AG04450 (cell line): Measurements from ENCODE around the gene MRM2. TPM values are rescaled to one million over a fixed set of nuclear protein-coding genes. Genes with fewer than 3 reads are reported as not detected.

ENCODE experiments used
- CTCF ChIA-PET: fragments of 300-600, 350-600 bp; formaldehyde crosslinking; extraction: SDS; loops from one replicate; lab custom pipeline; 2022; ENCODE audit warnings: antibody characterized with exemption, inconsistent platforms; lab: Charles Lee
- POLR2A ChIA-PET: fragments of 350-600 bp; formaldehyde crosslinking; extraction: SDS; loops from one replicate; lab custom pipeline; 2021; ENCODE audit warnings: antibody characterized with exemption, inconsistent platforms; lab: Yijun Ruan, JAX
- DNase-seq: peaks from one replicate; pipeline ENCODE4 v3.0.0-alpha.2; 2011; ENCODE audit warnings: low read depth, low spot score
- H3K27ac ChIP-seq: one replicate; pipeline ENCODE4 v1.5.1; 2012; ENCODE audit warnings: low read depth, low read length, control low read depth
- H3K27me3 ChIP-seq: one replicate; pipeline ENCODE4 v1.6.0; 2012; ENCODE audit warnings: low read length; ENCODE audit not compliant: control insufficient read depth, insufficient read depth
- H3K4me3 ChIP-seq: 2 replicates; pipeline ENCODE4 v1.5.1; 2011; ENCODE audit warnings: mild to moderate bottlenecking, low read depth, low read length, control low read depth
- H3K9me3 ChIP-seq: 2 replicates; pipeline ENCODE4 v1.5.1; 2012; ENCODE audit warnings: low read length; ENCODE audit not compliant: control insufficient read depth, insufficient read depth
- polyA plus RNA-seq: library from polyadenylated mRNA; depleted of rRNA; stranded (reverse); fragments of >200 nt; gene quantifications from 2 replicates; pipeline ENCODE4 v1.2.3, GENCODE V29; 2011
- TF ChIP-seq, protein P1 (sequence below): IDR thresholded peaks from 2 replicates; pipeline ENCODE4 v1.5.1; 2011; ENCODE audit warnings: low read depth, low read length, control low read depth, inconsistent platforms

MRM2 gene
- polyA plus RNA-seq, 1 experiment, result 18.4 TPM

DNA sequence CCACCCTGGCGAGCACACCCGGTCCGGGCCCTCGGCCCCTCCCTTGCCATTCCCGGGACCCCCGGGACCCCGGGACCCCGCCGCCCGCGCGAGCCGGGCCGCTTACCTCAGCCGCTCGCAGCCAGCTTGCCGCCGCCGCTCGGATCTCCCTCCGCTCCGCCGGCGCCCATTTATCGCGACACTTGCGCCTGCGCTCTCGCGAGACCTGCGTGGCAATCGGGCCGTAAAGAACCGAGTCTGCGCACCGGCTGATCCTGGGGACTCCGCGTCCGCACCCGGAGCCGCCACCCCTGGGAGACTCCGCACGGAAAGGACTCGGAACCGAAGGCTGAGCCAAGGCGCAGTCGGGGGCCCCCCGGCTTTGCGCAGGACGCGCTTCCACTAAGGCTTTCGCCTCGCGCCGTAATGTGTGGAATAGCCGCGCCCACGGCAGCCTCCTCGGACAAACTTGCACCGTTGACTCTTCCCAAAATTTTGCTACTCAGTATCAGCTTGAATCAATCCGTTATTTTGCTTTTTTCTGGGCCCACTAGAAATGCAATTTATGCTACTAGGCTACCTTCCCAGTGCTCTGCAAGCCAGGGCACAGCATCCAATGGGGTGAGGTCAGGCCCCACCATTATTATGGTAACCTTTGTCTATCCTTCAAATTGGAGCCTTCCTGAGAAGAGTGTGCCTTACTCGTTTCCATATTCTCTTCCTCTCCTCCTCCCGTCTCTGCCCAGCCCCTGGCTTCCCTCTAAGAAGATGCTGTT lies 9.1 kb downstream of the MRM2 start, which contains the start of gene MAD1L1:
TSS of gene MAD1L1 (minus strand) at position 180 of the 755 bp plus-strand sequence. CDS start 2,812 bp downstream, outside the sequence.
- TF ChIP-seq, protein P1, sequence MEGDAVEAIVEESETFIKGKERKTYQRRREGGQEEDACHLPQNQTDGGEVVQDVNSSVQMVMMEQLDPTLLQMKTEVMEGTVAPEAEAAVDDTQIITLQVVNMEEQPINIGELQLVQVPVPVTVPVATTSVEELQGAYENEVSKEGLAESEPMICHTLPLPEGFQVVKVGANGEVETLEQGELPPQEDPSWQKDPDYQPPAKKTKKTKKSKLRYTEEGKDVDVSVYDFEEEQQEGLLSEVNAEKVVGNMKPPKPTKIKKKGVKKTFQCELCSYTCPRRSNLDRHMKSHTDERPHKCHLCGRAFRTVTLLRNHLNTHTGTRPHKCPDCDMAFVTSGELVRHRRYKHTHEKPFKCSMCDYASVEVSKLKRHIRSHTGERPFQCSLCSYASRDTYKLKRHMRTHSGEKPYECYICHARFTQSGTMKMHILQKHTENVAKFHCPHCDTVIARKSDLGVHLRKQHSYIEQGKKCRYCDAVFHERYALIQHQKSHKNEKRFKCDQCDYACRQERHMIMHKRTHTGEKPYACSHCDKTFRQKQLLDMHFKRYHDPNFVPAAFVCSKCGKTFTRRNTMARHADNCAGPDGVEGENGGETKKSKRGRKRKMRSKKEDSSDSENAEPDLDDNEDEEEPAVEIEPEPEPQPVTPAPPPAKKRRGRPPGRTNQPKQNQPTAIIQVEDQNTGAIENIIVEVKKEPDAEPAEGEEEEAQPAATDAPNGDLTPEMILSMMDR, result no peak
- Histone ChIP-seq H3K27ac (peak within 1 kb of the TSS; percentile 39), H3K4me3 (peak within 1 kb of the TSS; percentile 77), H3K27me3 (no peaks in the 10 kb centered on the region), H3K9me3 (no peaks in the 10 kb centered on the region)
- ChIA-PET POLR2A (interaction anchor here (2.0 kb wide), 1 partner anchor 8 kb away, joined by 5 read pairs; the partner anchor contains the start of genes MRM2 and NUDT1), CTCF (interaction anchor here (2.3 kb wide), 1 partner anchor 115 kb away, joined by 10 read pairs; no protein-coding TSS in a partner anchor)
- DNase-seq, result peak; percentile 78

DNA sequence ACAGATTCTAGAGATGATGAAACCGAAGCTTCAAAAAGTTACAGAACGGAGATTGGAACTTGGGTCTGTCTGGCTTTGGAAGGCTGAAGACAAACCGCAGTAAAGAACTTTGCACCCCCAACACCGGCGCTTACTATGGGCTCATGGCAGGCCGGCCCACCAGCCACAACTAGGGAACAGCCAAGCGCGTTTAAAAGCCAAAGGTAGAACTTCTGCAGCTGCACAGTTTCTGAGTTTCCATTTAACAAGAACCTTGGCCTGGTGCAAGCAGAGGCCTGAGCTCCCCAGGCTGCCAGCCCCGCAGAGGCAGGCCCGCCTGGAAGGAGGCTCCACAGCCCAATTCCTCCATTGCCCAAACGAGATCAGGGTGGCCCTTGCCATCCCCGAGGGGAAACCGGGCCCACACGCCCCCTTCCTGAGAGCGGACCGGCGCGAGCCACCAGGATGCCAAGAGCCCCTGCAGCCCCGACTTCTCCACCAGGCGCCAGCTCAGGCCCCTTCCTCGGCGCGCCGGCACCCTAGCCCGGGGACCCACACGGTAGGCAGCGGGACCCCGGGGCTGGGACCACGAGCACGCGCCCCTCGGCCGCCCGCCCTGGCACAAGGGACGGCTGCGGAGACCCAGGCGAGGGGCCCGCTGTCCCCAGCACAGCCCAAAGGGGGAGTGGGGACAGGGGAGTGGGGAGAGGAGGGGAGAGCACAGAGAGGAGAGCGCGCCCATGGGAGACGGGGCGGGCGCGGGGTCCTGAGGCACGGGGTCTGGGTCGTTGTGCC lies 9.8 kb downstream of the MRM2 start:
- no peak for DNase-seq
- TF ChIP-seq, protein P1, result no peak
- POLR2A ChIA-PET, result interaction anchor here (0.6 to 2.0 kb wide), 3 partner anchors 9 to 74 kb away, joined by 3 to 5 read pairs (median 3); partner anchors contain the start of genes MRM2 and NUDT1

DNA sequence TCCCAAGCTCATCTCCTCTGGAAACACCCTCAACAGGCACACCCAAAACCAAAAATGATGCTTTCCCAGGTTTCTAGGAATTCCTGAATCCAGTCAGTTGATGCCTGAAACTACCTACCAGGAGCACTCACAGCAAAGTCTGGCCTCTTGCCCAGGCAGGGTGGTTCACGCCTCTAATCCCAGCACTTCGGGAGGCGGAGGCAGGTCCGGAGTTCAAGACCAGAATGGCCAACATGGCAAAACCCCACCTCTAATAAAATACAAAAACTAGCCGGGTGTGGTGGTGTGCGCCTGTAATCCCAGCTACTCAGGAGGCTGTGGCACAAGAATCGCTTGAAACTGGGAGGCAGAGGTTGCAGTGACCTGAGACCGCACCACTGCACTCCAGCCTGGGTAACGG lies 11.1 kb downstream of the MRM2 start:
- Histone ChIP-seq H3K27ac (no peak overlapping the region), H3K27me3 (no peaks in the 10 kb centered on the region), H3K9me3 (no peaks in the 10 kb centered on the region), H3K4me3 (no peak overlapping the region)
- no peak for DNase-seq
- ChIA-PET CTCF (interaction anchor here (0.7 to 2.3 kb wide), 2 partner anchors 117 to 652 kb away, joined by 3 to 10 read pairs; no protein-coding TSS in a partner anchor), POLR2A (no interaction called here)
- TF ChIP-seq, protein P1, result no peak

More for the DNA sequence above, 9.8 kb downstream of the MRM2 start:
- no peak overlapping the region for H3K27ac ChIP-seq
- no peaks in the 10 kb centered on the region for H3K9me3 ChIP-seq
- peak overlapping the region; percentile 77 for H3K4me3 ChIP-seq
- H3K27me3 ChIP-seq, result no peaks in the 10 kb centered on the region
- CTCF ChIA-PET, result interaction anchor here (2.3 kb wide), 1 partner anchor 116 kb away, joined by 10 read pairs; no protein-coding TSS in a partner anchor

DNA sequence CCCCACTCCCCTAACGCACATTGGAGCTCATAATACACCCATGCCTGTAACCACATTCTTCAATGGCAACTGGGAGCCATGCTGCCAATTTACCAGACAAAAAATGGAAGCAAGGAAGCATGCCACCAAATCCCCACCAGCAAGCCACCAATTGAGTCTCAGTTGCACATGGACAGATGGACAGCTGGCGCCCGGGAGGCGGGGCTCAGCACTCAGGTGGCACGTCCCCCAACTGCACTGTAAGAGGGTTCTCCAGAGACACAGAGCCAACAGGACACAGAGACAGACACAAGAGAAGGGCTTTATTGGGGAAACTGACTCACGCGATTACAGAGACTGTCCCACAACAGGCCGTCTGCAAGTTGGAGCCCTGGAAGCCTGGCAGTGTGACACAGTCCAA lies 11.8 kb downstream of the MRM2 start:
- H3K27me3 ChIP-seq, result no peaks in the 10 kb centered on the region
- TF ChIP-seq, protein P1, result no peak
- no peak overlapping the region for H3K27ac ChIP-seq
- no peak for DNase-seq
- ChIA-PET POLR2A (no interaction called here), CTCF (interaction anchor here (0.7 kb wide), 1 partner anchor 651 kb away, joined by 3 read pairs; no protein-coding TSS in a partner anchor)
- no peak overlapping the region for H3K4me3 ChIP-seq
- no peaks in the 10 kb centered on the region for H3K9me3 ChIP-seq
